Loucy (cell line): ENCODE results near the gene HDGFL3.

Experiments used
- EZH2phosphoT487 ChIP-seq: fragments of 200-600 bp; IDR thresholded peaks from 2 replicates; pipeline ENCODE4 v1.6.1; 2018; ENCODE audit warnings: antibody characterized with exemption, mild to moderate bottlenecking, moderate library complexity, borderline replicate concordance
- TF ChIP-seq, protein P1 (sequence below): fragments of 200-600 bp; sonication (generic); conservative IDR thresholded peaks from 2 replicates; pipeline ENCODE4 v1.5.1; 2014; ENCODE audit warnings: mild to moderate bottlenecking, antibody characterized with exemption, low read length

DNA sequence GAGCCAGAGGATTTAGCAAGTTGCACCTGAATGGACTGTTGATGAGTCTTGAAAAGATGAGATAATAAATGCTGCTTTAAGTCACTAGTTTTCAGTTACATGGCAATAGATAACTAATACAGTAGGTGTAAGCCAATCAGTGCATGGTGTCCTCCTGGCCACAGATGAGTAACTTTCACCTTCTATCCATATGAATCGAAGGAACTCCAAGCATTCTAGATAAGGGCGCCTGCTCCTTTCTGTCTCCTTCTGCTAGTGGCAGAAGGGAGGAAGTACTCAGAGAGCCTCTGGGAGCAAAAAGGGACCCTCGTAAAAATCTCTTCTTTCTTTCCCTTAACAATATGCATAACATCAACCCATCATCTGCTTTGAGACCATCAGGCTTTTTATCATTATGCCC lies 62.9 kb downstream of the HDGFL3 start:
- TF ChIP-seq, protein P1, sequence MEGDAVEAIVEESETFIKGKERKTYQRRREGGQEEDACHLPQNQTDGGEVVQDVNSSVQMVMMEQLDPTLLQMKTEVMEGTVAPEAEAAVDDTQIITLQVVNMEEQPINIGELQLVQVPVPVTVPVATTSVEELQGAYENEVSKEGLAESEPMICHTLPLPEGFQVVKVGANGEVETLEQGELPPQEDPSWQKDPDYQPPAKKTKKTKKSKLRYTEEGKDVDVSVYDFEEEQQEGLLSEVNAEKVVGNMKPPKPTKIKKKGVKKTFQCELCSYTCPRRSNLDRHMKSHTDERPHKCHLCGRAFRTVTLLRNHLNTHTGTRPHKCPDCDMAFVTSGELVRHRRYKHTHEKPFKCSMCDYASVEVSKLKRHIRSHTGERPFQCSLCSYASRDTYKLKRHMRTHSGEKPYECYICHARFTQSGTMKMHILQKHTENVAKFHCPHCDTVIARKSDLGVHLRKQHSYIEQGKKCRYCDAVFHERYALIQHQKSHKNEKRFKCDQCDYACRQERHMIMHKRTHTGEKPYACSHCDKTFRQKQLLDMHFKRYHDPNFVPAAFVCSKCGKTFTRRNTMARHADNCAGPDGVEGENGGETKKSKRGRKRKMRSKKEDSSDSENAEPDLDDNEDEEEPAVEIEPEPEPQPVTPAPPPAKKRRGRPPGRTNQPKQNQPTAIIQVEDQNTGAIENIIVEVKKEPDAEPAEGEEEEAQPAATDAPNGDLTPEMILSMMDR: no peak
- no peak for TF ChIP-seq EZH2phosphoT487
